Measurements from ENCODE around the gene PCED1B. TPM values are rescaled to one million over a fixed set of nuclear protein-coding genes. Genes with fewer than 3 reads are reported as not detected.

PCED1B gene
- total and polyA plus RNA-seq, 2 donors (not counting 1 experiment from before 2014, with no cell fraction given), result 26.2 to 45.8 TPM

- Histone ChIP-seq H3K9me3 (ENCODE audit: control extremely low read depth in 1 of 3, control insufficient read depth in 2 of 3, insufficient read depth in 1 of 3, low read length in 2 of 3) (no peaks in the 10 kb centered on the region), H3K27me3 (replicated peaks in 1 of 4; ENCODE audit: control extremely low read depth in 1 of 4, control insufficient read depth in 3 of 4, insufficient read depth in 4 of 4, low read length in 3 of 4) (no peaks in the 10 kb centered on the region), H3K9ac (ENCODE audit: low read length) (peak overlapping the region; percentile 47), H3K27ac (ENCODE audit: low read length in 2 of 2) (peak overlapping the region; percentile 19 to 81), H3K4me2 (replicated peaks; ENCODE audit: low read depth, low read length, poor library complexity, severe bottlenecking) (peak overlapping the region; percentile 65), H3K4me3 (ENCODE audit: control extremely low read depth in 1 of 5, extremely low read depth in 1 of 5, insufficient read depth in 1 of 5, low read depth in 2 of 5, low read length in 4 of 5) (peak overlapping the region in 2 of 5 experiments; percentile 30 to 35), H3K4me1 (ENCODE audit: control insufficient read depth in 2 of 2, insufficient read depth in 2 of 2, low read length in 2 of 2) (peaks cover 51 to 69% of the 10 kb centered on the region in 2 donors), H2AFZ (ENCODE audit: insufficient read depth, low read depth, low read length, poor library complexity, severe bottlenecking) (peak overlapping the region; percentile 52), H4K20me1 (ENCODE audit: control insufficient read depth, insufficient read depth, low read length, poor library complexity, severe bottlenecking) (no peaks in the 10 kb centered on the region), H3K36me3 (replicated peaks in 1 of 2; ENCODE audit: control extremely low read depth in 1 of 2, control insufficient read depth in 1 of 2, extremely low read depth in 1 of 2, insufficient read depth in 2 of 2, low read length in 1 of 2) (peaks cover 1 to 41% of the 10 kb centered on the region in 2 experiments), H3K79me2 (ENCODE audit: control insufficient read depth, insufficient read depth, low read length) (peaks cover 98% of the 10 kb centered on the region)
- peak overlapping the region; percentile 80 for H3K4me3 Mint-ChIP-seq
- no peaks in the 10 kb centered on the region for H3K9me3 Mint-ChIP-seq (ENCODE audit: insufficient read depth)
- peak overlapping the region; percentile 87 for H3K27ac Mint-ChIP-seq
- no peak for ATAC-seq (ENCODE audit: low read depth)
- ChIA-PET CTCF (no interaction called here), POLR2A (interaction anchor here (0.6 to 0.7 kb wide), 3 partner anchors 24 to 143 kb away, joined by 5 to 8 read pairs (median 5); no protein-coding TSS in a partner anchor)
- peak; percentile 23 for DNase-seq
- 68% methylated on average over 6 of the region's 7 CpGs for WGBS (ENCODE audit: insufficient coverage)
- peaks cover 71% of the 10 kb centered on the region for H3K4me1 Mint-ChIP-seq
- H3K27me3 Mint-ChIP-seq, result no peaks in the 10 kb centered on the region
- intact Hi-C loops (cut with micrococcal nuclease), result no loop called here
- no peak for TF ChIP-seq CTCF (IDR thresholded peaks at IDR 0.05)
- TF ChIP-seq EZH2 (IDR thresholded peaks at IDR 0.05; ENCODE audit: borderline replicate concordance, insufficient read depth, low read depth, low read length, poor library complexity, severe bottlenecking), result no peak
Observed at GRCh38 chr12:47223031-47223847, 143.8 kb downstream of the PCED1B start.

GRCh38 chr12:47223848-47224213, 144.4 kb downstream of the PCED1B start:
- Mint-ChIP-seq H3K27me3 (no peaks in the 10 kb centered on the region), H3K27ac (peak overlapping the region; percentile 87), H3K9me3 (ENCODE audit: insufficient read depth) (no peaks in the 10 kb centered on the region), H3K4me1 (peaks cover 74% of the 10 kb centered on the region), H3K4me3 (peak overlapping the region; percentile 80)
- peak overlapping the region in 2 of 5 experiments; percentile 30 to 35 for H3K4me3 ChIP-seq (ENCODE audit: control extremely low read depth in 1 of 5, extremely low read depth in 1 of 5, insufficient read depth in 1 of 5, low read depth in 2 of 5, low read length in 4 of 5)
- intact Hi-C loops (cut with micrococcal nuclease), result no loop called here
- H3K4me1 ChIP-seq (ENCODE audit: control insufficient read depth in 2 of 2, insufficient read depth in 2 of 2, low read length in 2 of 2), result peaks cover 46 to 63% of the 10 kb centered on the region in 2 donors
- peak overlapping the region; percentile 52 for H2AFZ ChIP-seq (ENCODE audit: insufficient read depth, low read depth, low read length, poor library complexity, severe bottlenecking)
- TF ChIP-seq CTCF (IDR thresholded peaks at IDR 0.05) (no peak), EZH2 (IDR thresholded peaks at IDR 0.05; ENCODE audit: borderline replicate concordance, insufficient read depth, low read depth, low read length, poor library complexity, severe bottlenecking) (no peak)
- no peaks in the 10 kb centered on the region for H3K27me3 ChIP-seq (replicated peaks in 1 of 4; ENCODE audit: control extremely low read depth in 1 of 4, control insufficient read depth in 3 of 4, insufficient read depth in 4 of 4, low read length in 3 of 4)
- H3K79me2 ChIP-seq (ENCODE audit: control insufficient read depth, insufficient read depth, low read length), result peaks cover 98% of the 10 kb centered on the region
- no peak for ATAC-seq (ENCODE audit: low read depth)
- peak overlapping the region; percentile 65 for H3K4me2 ChIP-seq (replicated peaks; ENCODE audit: low read depth, low read length, poor library complexity, severe bottlenecking)
- peak overlapping the region in 1 of 2 donors; percentile 81 for H3K27ac ChIP-seq (ENCODE audit: low read length in 2 of 2)
- peaks cover 1 to 43% of the 10 kb centered on the region in 2 experiments for H3K36me3 ChIP-seq (replicated peaks in 1 of 2; ENCODE audit: control extremely low read depth in 1 of 2, control insufficient read depth in 1 of 2, extremely low read depth in 1 of 2, insufficient read depth in 2 of 2, low read length in 1 of 2)
- ChIA-PET CTCF (no interaction called here), POLR2A (no interaction called here)
- WGBS (ENCODE audit: insufficient coverage), result 60% methylated on average over 1 of the region's 4 CpGs
- H3K9ac ChIP-seq (ENCODE audit: low read length), result peak overlapping the region; percentile 47
- peak; percentile 16 for DNase-seq
- no peaks in the 10 kb centered on the region for H4K20me1 ChIP-seq (ENCODE audit: control insufficient read depth, insufficient read depth, low read length, poor library complexity, severe bottlenecking)
- no peaks in the 10 kb centered on the region for H3K9me3 ChIP-seq (ENCODE audit: control extremely low read depth in 1 of 3, control insufficient read depth in 2 of 3, insufficient read depth in 1 of 3, low read length in 2 of 3)
